Femur (tissue), 1 donor: ENCODE results near the gene PTPRO.

Source experiments
- DNase-seq: peaks from one replicate; pipeline ENCODE4 v3.0.0-alpha.2; 2017

PTPRO gene

GRCh38 chr12:15530361-15530760, 208.1 kb downstream of the PTPRO start:
- DNase-seq, result no peak

GRCh38 chr12:15532364-15532977, 210.2 kb downstream of the PTPRO start:
- no peak for DNase-seq

- no peak for DNase-seq
Measured at GRCh38 chr12:15534322-15534721, 212.0 kb downstream of the PTPRO start.

- DNase-seq, result no peak
Measured at GRCh38 chr12:15534874-15535273, 212.6 kb downstream of the PTPRO start.

- DNase-seq, result no peak
Measured at GRCh38 chr12:15535352-15535781, 213.1 kb downstream of the PTPRO start.

GRCh38 chr12:15536446-15536845, 214.1 kb downstream of the PTPRO start:
- no peak for DNase-seq

GRCh38 chr12:15538881-15539280, 216.6 kb downstream of the PTPRO start:
- DNase-seq, result no peak

- no peak for DNase-seq
Measured at GRCh38 chr12:15540005-15540404, 217.7 kb downstream of the PTPRO start.

GRCh38 chr12:15540469-15540872, 218.2 kb downstream of the PTPRO start:
- DNase-seq, result no peak

- no peak for DNase-seq
Measured at GRCh38 chr12:15541996-15542631, 219.8 kb downstream of the PTPRO start.

- DNase-seq, result no peak
Measured at GRCh38 chr12:15543347-15543746, 221.0 kb downstream of the PTPRO start.

GRCh38 chr12:15544589-15544988, 222.3 kb downstream of the PTPRO start:
- DNase-seq, result no peak

- no peak for DNase-seq
Measured at GRCh38 chr12:15545334-15545733, 223.0 kb downstream of the PTPRO start.

- DNase-seq, result no peak
Measured at GRCh38 chr12:15546102-15546701, 223.9 kb downstream of the PTPRO start.

- DNase-seq, result no peak
Measured at GRCh38 chr12:15547063-15547462, 224.8 kb downstream of the PTPRO start.

GRCh38 chr12:15547691-15548090, 225.4 kb downstream of the PTPRO start:
- no peak for DNase-seq

- no peak for DNase-seq
Measured at GRCh38 chr12:15550793-15551192, 228.5 kb downstream of the PTPRO start.

- DNase-seq, result no peak
Measured at GRCh38 chr12:15555446-15555845, 233.1 kb downstream of the PTPRO start.

- no peak for DNase-seq
Measured at GRCh38 chr12:15556411-15557102, 234.2 kb downstream of the PTPRO start.

- no peak for DNase-seq
Measured at GRCh38 chr12:15558915-15559528, 236.7 kb downstream of the PTPRO start.

- DNase-seq, result no peak
Measured at GRCh38 chr12:15561396-15561795, 239.1 kb downstream of the PTPRO start.

GRCh38 chr12:15562263-15562662, 240.0 kb downstream of the PTPRO start:
- peak; percentile 36 for DNase-seq

- no peak for DNase-seq
Measured at GRCh38 chr12:15563663-15564062, 241.4 kb downstream of the PTPRO start.
